Mesenchymal stem cell (in vitro differentiated cells and primary cell): ENCODE data around the gene CCDC148.

ENCODE experiments used
- DNase-seq: peaks from one replicate; pipeline ENCODE4 v3.0.0-alpha.2; 2013
- H2AFZ ChIP-seq: one replicate; pipeline ENCODE4 v1.6.1; 2013; ENCODE audit warnings: low read depth, mild to moderate bottlenecking, control low read depth, inconsistent platforms, low read length, moderate library complexity
- H2AK5ac ChIP-seq: 2 replicates; pipeline ENCODE4 v1.6.1; 2013; ENCODE audit warnings: low read length, moderate library complexity, mild to moderate bottlenecking, inconsistent platforms; ENCODE audit not compliant: severe bottlenecking
- H2BK120ac ChIP-seq: one replicate; pipeline ENCODE4 v1.6.1; 2013; ENCODE audit warnings: low read depth, mild to moderate bottlenecking, inconsistent platforms, low read length, moderate library complexity
- H2BK12ac ChIP-seq, 2 experiments: one replicate each; pipeline ENCODE4 v1.6.1; 2013; ENCODE audit warnings: inconsistent platforms in 2 of 2, low read length in 2 of 2, mild to moderate bottlenecking in 2 of 2, moderate library complexity in 2 of 2, control low read depth in 1 of 2
- H2BK15ac ChIP-seq: one replicate; pipeline ENCODE4 v1.6.1; 2013; ENCODE audit warnings: mild to moderate bottlenecking, low read depth, inconsistent platforms; ENCODE audit not compliant: poor library complexity, severe bottlenecking
- H2BK5ac ChIP-seq: 2 replicates; pipeline ENCODE4 v1.6.1; 2013; ENCODE audit warnings: low read depth, mild to moderate bottlenecking, low read length, control low read depth, inconsistent platforms; ENCODE audit not compliant: poor library complexity, severe bottlenecking
- H3K14ac ChIP-seq, 2 experiments: one replicate each; pipeline ENCODE4 v1.6.1; 2013; ENCODE audit warnings: inconsistent platforms in 2 of 2, low read length in 2 of 2, control low read depth in 1 of 2, mild to moderate bottlenecking in 1 of 2, moderate library complexity in 1 of 2
- H3K18ac ChIP-seq, 2 experiments: one replicate each; pipeline ENCODE4 v1.6.1; 2013; ENCODE audit warnings: inconsistent platforms in 2 of 2, low read length in 2 of 2, control low read depth in 1 of 2, low read depth in 1 of 2, mild to moderate bottlenecking in 1 of 2
- H3K23ac ChIP-seq, 2 experiments: one replicate each; pipeline ENCODE4 v1.6.1; 2013; ENCODE audit warnings: inconsistent platforms in 2 of 2, low read length in 2 of 2, mild to moderate bottlenecking in 2 of 2, moderate library complexity in 2 of 2, control low read depth in 1 of 2
- H3K27ac ChIP-seq: 2 replicates; pipeline ENCODE4 v1.5.1; 2013; ENCODE audit warnings: mild to moderate bottlenecking, moderate library complexity, low read length, control low read depth, inconsistent platforms; ENCODE audit not compliant: poor library complexity, severe bottlenecking
- H3K27me3 ChIP-seq, 2 experiments: 2 replicates each; pipeline versions ENCODE4 v1.6.1 to v1.7.0; 2013; ENCODE audit warnings: low read length in 2 of 2, mild to moderate bottlenecking in 2 of 2, moderate library complexity in 2 of 2, control low read depth in 1 of 2, inconsistent platforms in 1 of 2; ENCODE audit not compliant: control insufficient read depth in 1 of 2, insufficient read depth in 1 of 2
- H3K36me3 ChIP-seq, 2 experiments: 2 replicates each; pipeline versions ENCODE4 v1.6.1 to v1.7.0; 2013; ENCODE audit warnings: low read length in 2 of 2, control low read depth in 1 of 2, inconsistent platforms in 1 of 2, low read depth in 1 of 2, mild to moderate bottlenecking in 1 of 2; ENCODE audit not compliant: insufficient read depth in 2 of 2, control insufficient read depth in 1 of 2
- H3K4ac ChIP-seq, 2 experiments: one replicate each; pipeline ENCODE4 v1.6.1; 2013; ENCODE audit warnings: inconsistent platforms in 2 of 2, low read length in 2 of 2, mild to moderate bottlenecking in 2 of 2, moderate library complexity in 2 of 2, control low read depth in 1 of 2, low read depth in 1 of 2
- H3K4me1 ChIP-seq: 2 replicates; pipeline ENCODE4 v1.6.1; 2013; ENCODE audit warnings: low read depth, low read length, control low read depth; ENCODE audit not compliant: control insufficient read depth, insufficient read depth
- H3K4me2 ChIP-seq: 2 replicates; pipeline ENCODE4 v1.6.1; 2013; ENCODE audit warnings: low read length, mild to moderate bottlenecking, inconsistent platforms; ENCODE audit not compliant: poor library complexity, severe bottlenecking
- H3K4me3 ChIP-seq, 2 experiments: 2 replicates each; pipeline versions ENCODE4 v1.5.1 to v1.7.0; 2013; ENCODE audit warnings: low read length in 2 of 2, mild to moderate bottlenecking in 2 of 2, control low read depth in 1 of 2, low read depth in 1 of 2; ENCODE audit not compliant: insufficient read depth in 1 of 2
- H3K79me1 ChIP-seq: replicated peaks from 2 replicates; pipeline ENCODE4 v1.6.1; 2013; ENCODE audit warnings: mild to moderate bottlenecking, control low read depth, low read length, inconsistent platforms; ENCODE audit not compliant: poor library complexity, severe bottlenecking
- H3K9ac ChIP-seq: 2 replicates; pipeline ENCODE4 v1.7.0; 2013; ENCODE audit warnings: mild to moderate bottlenecking, low read length, moderate library complexity
- H3K9me3 ChIP-seq: 2 replicates; pipeline ENCODE4 v1.7.0; 2013; ENCODE audit warnings: mild to moderate bottlenecking, low read length; ENCODE audit not compliant: control insufficient read depth
- H4K8ac ChIP-seq: one replicate; pipeline ENCODE4 v1.6.1; 2013; ENCODE audit warnings: inconsistent platforms, mild to moderate bottlenecking, low read length, moderate library complexity
- H4K91ac ChIP-seq: one replicate; pipeline ENCODE4 v1.6.1; 2013; ENCODE audit warnings: mild to moderate bottlenecking, low read length, inconsistent platforms
- WGBS: methylation state at CpG from one replicate; pipeline ENCODE4 v1.1.7; 2013; ENCODE audit warnings: mixed read lengths; 5-methylcytosine and 5-hydroxymethylcytosine counted together

The CCDC148 gene

DNA sequence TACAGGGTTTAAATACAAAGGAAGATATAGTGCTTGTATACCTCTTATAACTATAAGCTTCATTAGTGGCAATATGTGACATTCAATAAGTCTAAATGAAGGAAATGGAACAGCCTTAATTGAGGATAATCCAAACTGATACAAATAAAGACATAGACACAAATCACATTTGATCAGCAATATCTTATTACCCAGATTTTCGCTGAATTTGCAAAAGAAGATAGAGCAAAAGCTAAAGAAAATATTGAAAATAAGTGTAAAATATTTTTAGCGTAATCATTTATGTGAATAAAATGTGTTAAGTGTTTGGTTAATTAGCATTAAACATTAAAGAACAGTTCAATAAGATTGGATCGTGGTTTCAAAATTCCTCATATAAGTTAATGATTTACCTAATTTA is 51.2 kb downstream of the CCDC148 start:
- Histone ChIP-seq H2AFZ (no peak overlapping the region), H3K4me3 (no peak overlapping the region), H3K9ac (no peak overlapping the region), H3K27me3 (no peaks in the 10 kb centered on the region), H4K8ac (no peak overlapping the region), H4K91ac (no peak overlapping the region), H3K18ac (no peak overlapping the region), H2BK120ac (no peak overlapping the region), H3K79me1 (no peaks in the 10 kb centered on the region), H3K4me1 (no peaks in the 10 kb centered on the region), H3K4me2 (no peak overlapping the region), H3K9me3 (peaks cover 8% of the 10 kb centered on the region), H3K14ac (no peak overlapping the region), H2BK15ac (no peak overlapping the region), H2AK5ac (no peak overlapping the region), H3K36me3 (no peaks in the 10 kb centered on the region), H2BK12ac (no peak overlapping the region), H3K23ac (no peak overlapping the region), H3K4ac (no peak overlapping the region), H2BK5ac (no peak overlapping the region), H3K27ac (no peak overlapping the region)
- 80% methylated on average over 1 of the region's 3 CpGs for WGBS
- DNase-seq: no peak

DNA sequence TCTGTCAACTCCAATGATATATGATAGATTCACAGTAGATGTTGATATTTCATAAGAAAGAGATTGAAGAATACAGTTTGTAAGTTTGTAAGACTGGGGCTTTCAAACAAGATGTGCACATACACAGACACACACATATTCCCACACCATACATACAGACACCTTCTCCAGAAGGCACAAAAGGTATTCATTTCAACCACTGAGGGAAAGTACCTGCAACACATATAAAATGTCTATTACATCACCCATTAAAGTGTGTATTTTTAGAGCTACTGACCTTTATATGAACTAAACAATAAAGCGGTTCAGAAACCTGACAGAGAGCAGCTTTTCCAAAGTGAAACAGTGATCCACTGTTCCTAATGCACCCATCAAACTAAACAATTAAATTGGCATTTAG is 53.3 kb downstream of the CCDC148 start:
- peaks cover 4% of the 10 kb centered on the region for H3K9me3 ChIP-seq
- H4K91ac ChIP-seq: no peak overlapping the region
- no peak overlapping the region for H3K14ac ChIP-seq
- no peak overlapping the region for H3K18ac ChIP-seq
- no peak overlapping the region for H3K4me3 ChIP-seq
- H3K27ac ChIP-seq: no peak overlapping the region
- DNase-seq: no peak
- no peak overlapping the region for H2BK15ac ChIP-seq
- H2BK12ac ChIP-seq: no peak overlapping the region
- no peak overlapping the region for H3K4ac ChIP-seq
- H2BK120ac ChIP-seq: no peak overlapping the region
- no peak overlapping the region for H2AFZ ChIP-seq
- no peaks in the 10 kb centered on the region for H3K4me1 ChIP-seq
- no peaks in the 10 kb centered on the region for H3K36me3 ChIP-seq
- H2AK5ac ChIP-seq: no peak overlapping the region
- no peak overlapping the region for H4K8ac ChIP-seq
- WGBS: 85% methylated on average over 1 of the region's 1 CpG
- no peak overlapping the region for H3K9ac ChIP-seq
- no peak overlapping the region for H2BK5ac ChIP-seq
- no peaks in the 10 kb centered on the region for H3K27me3 ChIP-seq
- H3K4me2 ChIP-seq: no peak overlapping the region
- no peaks in the 10 kb centered on the region for H3K79me1 ChIP-seq
- no peak overlapping the region for H3K23ac ChIP-seq

DNA sequence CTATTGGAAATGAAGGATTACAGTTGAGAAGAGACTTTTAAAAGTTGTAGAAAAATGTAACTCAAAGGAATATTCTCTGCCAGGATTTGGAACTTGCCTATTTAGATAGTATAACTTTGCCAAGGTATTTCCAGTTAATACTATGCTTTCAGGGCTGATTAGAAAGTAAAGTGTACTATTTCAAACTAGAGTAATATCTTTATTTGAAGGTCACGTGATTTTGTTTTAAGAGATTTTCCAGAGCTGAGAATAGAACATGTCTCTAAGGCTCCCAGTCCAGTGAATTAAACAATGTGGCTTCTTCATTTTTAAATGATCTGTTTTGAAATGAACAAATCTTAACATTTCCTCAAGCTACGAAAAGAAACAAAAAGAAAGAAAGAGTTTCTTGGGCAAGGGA is 53.9 kb downstream of the CCDC148 start:
- no peak overlapping the region for H3K4me2 ChIP-seq
- no peak overlapping the region for H3K9ac ChIP-seq
- H3K27ac ChIP-seq: no peak overlapping the region
- H3K14ac ChIP-seq: no peak overlapping the region
- no peaks in the 10 kb centered on the region for H3K27me3 ChIP-seq
- H2BK15ac ChIP-seq: no peak overlapping the region
- no peak for DNase-seq
- H3K36me3 ChIP-seq: no peaks in the 10 kb centered on the region
- H4K8ac ChIP-seq: no peak overlapping the region
- no peak overlapping the region for H2AK5ac ChIP-seq
- H3K4me1 ChIP-seq: no peaks in the 10 kb centered on the region
- H3K79me1 ChIP-seq: no peaks in the 10 kb centered on the region
- no peak overlapping the region for H2BK120ac ChIP-seq
- WGBS: 100% methylated on average over 1 of the region's 2 CpGs
- peaks cover 4% of the 10 kb centered on the region for H3K9me3 ChIP-seq
- H3K4ac ChIP-seq: no peak overlapping the region
- no peak overlapping the region for H3K4me3 ChIP-seq
- H2BK12ac ChIP-seq: no peak overlapping the region
- H3K23ac ChIP-seq: no peak overlapping the region
- H4K91ac ChIP-seq: no peak overlapping the region
- H2BK5ac ChIP-seq: no peak overlapping the region
- H2AFZ ChIP-seq: no peak overlapping the region
- H3K18ac ChIP-seq: no peak overlapping the region

DNA sequence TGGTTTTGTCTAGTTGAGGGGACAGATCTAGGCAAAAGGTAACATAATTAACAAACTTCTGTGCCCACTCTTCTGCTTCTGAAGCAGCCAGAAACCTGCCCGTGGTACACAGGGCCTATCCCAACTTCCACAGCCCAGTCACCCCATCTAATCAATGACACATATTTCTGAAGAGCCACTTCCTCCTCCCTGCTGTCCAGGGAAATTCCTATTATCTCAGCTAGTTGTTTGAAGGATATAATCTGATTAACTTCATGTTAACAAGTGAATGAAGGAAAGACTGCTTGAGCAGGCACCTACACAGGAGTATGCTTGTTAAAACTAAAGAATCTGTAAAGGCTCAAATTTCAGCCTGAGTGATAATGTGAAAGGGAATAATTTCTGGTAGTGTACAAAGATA is 61.4 kb downstream of the CCDC148 start:
- Histone ChIP-seq H2BK120ac (no peak overlapping the region), H3K4me1 (peaks cover 3% of the 10 kb centered on the region), H3K9me3 (peaks cover 4% of the 10 kb centered on the region), H3K36me3 (no peaks in the 10 kb centered on the region), H3K27me3 (no peaks in the 10 kb centered on the region), H4K91ac (no peak overlapping the region), H4K8ac (no peak overlapping the region), H2BK5ac (no peak overlapping the region), H2AFZ (no peak overlapping the region), H3K79me1 (no peaks in the 10 kb centered on the region), H3K23ac (no peak overlapping the region), H3K4me2 (peak overlapping the region; percentile 58), H2BK12ac (no peak overlapping the region), H2BK15ac (no peak overlapping the region), H3K14ac (no peak overlapping the region), H3K4ac (no peak overlapping the region), H2AK5ac (no peak overlapping the region), H3K18ac (no peak overlapping the region), H3K4me3 (no peak overlapping the region), H3K9ac (no peak overlapping the region), H3K27ac (peak overlapping the region; percentile 92)
- 71% methylated on average over 1 of the region's 1 CpG for WGBS
- no peak for DNase-seq
